ENCODE data around the gene CSF2RB.

The CSF2RB gene

GRCh38 chr22:36938886-36939285, 25.5 kb downstream of the CSF2RB start:
- no peak for DNase-seq

GRCh38 chr22:36940676-36941075, 27.2 kb downstream of the CSF2RB start:
- no peak for DNase-seq

- DNase-seq = no peak
These were observed 29.1 kb downstream of the CSF2RB start for GRCh38 chr22:36942556-36942955.

GRCh38 chr22:36946421-36947158, 33.2 kb downstream of the CSF2RB start:
- no peak for DNase-seq

GRCh38 chr22:36948273-36949225, 35.1 kb downstream of the CSF2RB start:
- no peak for DNase-seq

- no peak for DNase-seq
These were observed 37.6 kb downstream of the CSF2RB start for GRCh38 chr22:36950797-36951590.

GRCh38 chr22:36951746-36952145, 38.3 kb downstream of the CSF2RB start:
- DNase-seq = no peak

- no peak for DNase-seq
These were observed 40.0 kb downstream of the CSF2RB start for GRCh38 chr22:36953239-36954080.

GRCh38 chr22:36954251-36955014, 41.0 kb downstream of the CSF2RB start:
- no peak for DNase-seq

- no peak for DNase-seq
These were observed 42.3 kb downstream of the CSF2RB start for GRCh38 chr22:36955691-36956090.

- DNase-seq = no peak
These were observed 44.9 kb downstream of the CSF2RB start for GRCh38 chr22:36958366-36958765.

GRCh38 chr22:36961626-36962025, 48.2 kb downstream of the CSF2RB start:
- DNase-seq = no peak

GRCh38 chr22:36963302-36963701, 49.9 kb downstream of the CSF2RB start:
- no peak for DNase-seq

- DNase-seq = no peak
These were observed 50.7 kb downstream of the CSF2RB start for GRCh38 chr22:36964106-36964505.

GRCh38 chr22:36965696-36966095, 52.3 kb downstream of the CSF2RB start:
- no peak for DNase-seq

- no peak for DNase-seq
These were observed 53.6 kb downstream of the CSF2RB start for GRCh38 chr22:36966851-36967540.

- DNase-seq = no peak
These were observed 55.0 kb downstream of the CSF2RB start for GRCh38 chr22:36968249-36968964.

GRCh38 chr22:36971341-36972125, 58.1 kb downstream of the CSF2RB start:
- DNase-seq = no peak

GRCh38 chr22:36976606-36977005, 63.2 kb downstream of the CSF2RB start:
- DNase-seq = no peak
